HepG2 (cell line): Measurements from ENCODE around the gene ARFIP1. TPM values are rescaled to one million over a fixed set of nuclear protein-coding genes. Genes with fewer than 3 reads are reported as not detected.

Source experiments
- ARID5B ChIP-seq: IDR thresholded peaks from 2 replicates; pipeline ENCODE4 v1.4.0; 2020; ENCODE audit warnings: mild to moderate bottlenecking, missing genetic modification reagents
- ATF2 ChIP-seq: sonication (generic); formaldehyde crosslinking; IDR thresholded peaks from 2 replicates; pipeline ENCODE4 v1.4.0; 2020; ENCODE audit warnings: missing genetic modification reagents
- FOXA1 ChIP-seq, 2 experiments: fragments of 450-650 bp in 1 of 2; sonication (generic) in 1 of 2; formaldehyde crosslinking in 1 of 2; IDR thresholded peaks; 2 replicates each; pipeline versions ENCODE4 v1.4.0 to v1.6.1; 2016 to 2020; ENCODE audit warnings: missing genetic modification reagents in 1 of 2
- HNRNPLL ChIP-seq: fragments of 200-400 bp; formaldehyde crosslinking; IDR thresholded peaks from 2 replicates; pipeline ENCODE4 v1.6.1; 2017; ENCODE audit warnings: mild to moderate bottlenecking, low read depth, low read length; ENCODE audit not compliant: poor library complexity, severe bottlenecking
- NFIC ChIP-seq: IDR thresholded peaks from 2 replicates; pipeline ENCODE4 v1.6.1; 2012; ENCODE audit warnings: mild to moderate bottlenecking, low read length, inconsistent platforms
- NFKB2 ChIP-seq: sonication (generic); formaldehyde crosslinking; IDR thresholded peaks from 2 replicates; pipeline ENCODE4 v1.4.0; 2020; ENCODE audit warnings: missing genetic modification reagents, borderline replicate concordance
- XRCC5 ChIP-seq: fragments of 200-400 bp; formaldehyde crosslinking; optimal IDR thresholded peaks from 2 replicates; pipeline ENCODE3; 2017; ENCODE audit warnings: mild to moderate bottlenecking, low read length
- YEATS2 ChIP-seq: sonication (generic); formaldehyde crosslinking; IDR thresholded peaks from 2 replicates; pipeline ENCODE4 v1.4.0; 2020; ENCODE audit warnings: missing genetic modification reagents, borderline replicate concordance
- polyA plus RNA-seq, 8 experiments: library from polyadenylated mRNA; depleted of rRNA in 3 of 8; stranded (reverse) in 7 of 8; unstranded in 1 of 8; fragments of >200 nt; fragmentation: Illumina TruSeq in 4 of 8; extraction: Trizol in 4 of 8; gene quantifications; 2 replicates each; pipeline versions ENCODE4 v1.2.1 to v1.2.3, GENCODE V29; 2011 to 2016; ENCODE audit warnings: low read depth in 4 of 8, missing spikeins in 1 of 8, mixed read lengths in 1 of 8; ENCODE audit not compliant: insufficient read depth in 1 of 8
- total RNA-seq, 5 experiments: library from RNA; depleted of rRNA; stranded (reverse); fragments of >200 nt; fragmentation: Illumina TruSeq; extraction: Trizol; gene quantifications; 2 replicates each; pipeline ENCODE4 v1.2.3, GENCODE V29; 2016; ENCODE audit warnings: low read depth in 1 of 5
- TF ChIP-seq, protein P1 (sequence below): sonication (generic); formaldehyde crosslinking; IDR thresholded peaks from 2 replicates; pipeline ENCODE4 v1.4.0; 2020; ENCODE audit warnings: missing genetic modification reagents
- TF ChIP-seq, protein P2 (sequence below): sonication (generic); formaldehyde crosslinking; conservative IDR thresholded peaks from 2 replicates; pipeline ENCODE4 v1.4.0; 2020; ENCODE audit warnings: missing genetic modification reagents

The ARFIP1 gene
- total and polyA plus RNA-seq, 2 of the 13 experiments (the other 11 are each of a cell fraction or from before 2014, with no cell fraction given), result 9.9 to 27.7 TPM

GRCh38 chr4:152956650-152957436 lies 177.1 kb downstream of the ARFIP1 start (continued):
- TF ChIP-seq, protein P1, sequence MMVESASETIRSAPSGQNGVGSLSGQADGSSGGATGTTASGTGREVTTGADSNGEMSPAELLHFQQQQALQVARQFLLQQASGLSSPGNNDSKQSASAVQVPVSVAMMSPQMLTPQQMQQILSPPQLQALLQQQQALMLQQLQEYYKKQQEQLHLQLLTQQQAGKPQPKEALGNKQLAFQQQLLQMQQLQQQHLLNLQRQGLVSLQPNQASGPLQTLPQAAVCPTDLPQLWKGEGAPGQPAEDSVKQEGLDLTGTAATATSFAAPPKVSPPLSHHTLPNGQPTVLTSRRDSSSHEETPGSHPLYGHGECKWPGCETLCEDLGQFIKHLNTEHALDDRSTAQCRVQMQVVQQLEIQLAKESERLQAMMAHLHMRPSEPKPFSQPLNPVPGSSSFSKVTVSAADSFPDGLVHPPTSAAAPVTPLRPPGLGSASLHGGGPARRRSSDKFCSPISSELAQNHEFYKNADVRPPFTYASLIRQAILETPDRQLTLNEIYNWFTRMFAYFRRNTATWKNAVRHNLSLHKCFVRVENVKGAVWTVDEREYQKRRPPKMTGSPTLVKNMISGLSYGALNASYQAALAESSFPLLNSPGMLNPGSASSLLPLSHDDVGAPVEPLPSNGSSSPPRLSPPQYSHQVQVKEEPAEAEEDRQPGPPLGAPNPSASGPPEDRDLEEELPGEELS (CRISPR knock-in tag), result no peak
- no peak for TF ChIP-seq XRCC5
- no peak for TF ChIP-seq NFKB2
- TF ChIP-seq YEATS2 (CRISPR knock-in tag), result no peak
- TF ChIP-seq NFIC, result no peak
- TF ChIP-seq ARID5B, result peak; percentile 27; the same call in 1 of the 2 replicates
- no peak for TF ChIP-seq FOXA1 (IDR thresholded peaks at IDR 0.05)
- peak; percentile 87 for TF ChIP-seq FOXA1 (CRISPR knock-in tag; IDR thresholded peaks at IDR 0.05)
- TF ChIP-seq HNRNPLL, result no peak
- TF ChIP-seq ATF2, result no peak
- TF ChIP-seq, protein P2, sequence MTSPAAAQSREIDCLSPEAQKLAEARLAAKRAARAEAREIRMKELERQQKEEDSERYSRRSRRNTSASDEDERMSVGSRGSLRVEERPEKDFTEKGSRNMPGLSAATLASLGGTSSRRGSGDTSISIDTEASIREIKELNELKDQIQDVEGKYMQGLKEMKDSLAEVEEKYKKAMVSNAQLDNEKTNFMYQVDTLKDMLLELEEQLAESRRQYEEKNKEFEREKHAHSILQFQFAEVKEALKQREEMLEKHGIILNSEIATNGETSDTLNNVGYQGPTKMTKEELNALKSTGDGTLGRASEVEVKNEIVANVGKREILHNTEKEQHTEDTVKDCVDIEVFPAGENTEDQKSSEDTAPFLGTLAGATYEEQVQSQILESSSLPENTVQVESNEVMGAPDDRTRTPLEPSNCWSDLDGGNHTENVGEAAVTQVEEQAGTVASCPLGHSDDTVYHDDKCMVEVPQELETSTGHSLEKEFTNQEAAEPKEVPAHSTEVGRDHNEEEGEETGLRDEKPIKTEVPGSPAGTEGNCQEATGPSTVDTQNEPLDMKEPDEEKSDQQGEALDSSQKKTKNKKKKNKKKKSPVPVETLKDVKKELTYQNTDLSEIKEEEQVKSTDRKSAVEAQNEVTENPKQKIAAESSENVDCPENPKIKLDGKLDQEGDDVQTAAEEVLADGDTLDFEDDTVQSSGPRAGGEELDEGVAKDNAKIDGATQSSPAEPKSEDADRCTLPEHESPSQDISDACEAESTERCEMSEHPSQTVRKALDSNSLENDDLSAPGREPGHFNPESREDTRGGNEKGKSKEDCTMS (CRISPR knock-in tag), result no peak
